Parathyroid adenoma (tissue), 2 donors: ENCODE data around the gene DDR1.
"Not testable (repeated sequence)": the region's sequence is repeated elsewhere in the genome, so short reads cannot be mapped to it uniquely, and the experiment has no call there.

Source experiments
- H2AFZ ChIP-seq: fragments of 300-600 bp; sonication (generic); one replicate; pipeline ENCODE4 v1.7.0; 2017; ENCODE audit warnings: antibody characterized with exemption, mild to moderate bottlenecking
- H3K27ac ChIP-seq: fragments of 300-600 bp; sonication (generic); one replicate; pipeline ENCODE4 v1.7.0; 2017
- H3K27me3 ChIP-seq: fragments of 300-600 bp; sonication (generic); one replicate; pipeline ENCODE4 v1.7.0; 2017; ENCODE audit warnings: low read length; ENCODE audit not compliant: control insufficient read depth, insufficient read depth
- H3K36me3 ChIP-seq: fragments of 300-600 bp; sonication (generic); one replicate; pipeline ENCODE4 v1.7.0; 2017; ENCODE audit warnings: low read length; ENCODE audit not compliant: control insufficient read depth, insufficient read depth
- H3K4me1 ChIP-seq: fragments of 300-600 bp; sonication (generic); one replicate; pipeline ENCODE4 v1.7.0; 2017; ENCODE audit warnings: control low read depth
- H3K4me2 ChIP-seq: fragments of 300-600 bp; sonication (generic); one replicate; pipeline ENCODE4 v1.7.0; 2017; ENCODE audit warnings: low read length
- H3K4me3 ChIP-seq: fragments of 300-600 bp; sonication (generic); one replicate; pipeline ENCODE4 v1.7.0; 2017; ENCODE audit warnings: low read depth, low read length
- H3K79me2 ChIP-seq: fragments of 300-600 bp; sonication (generic); one replicate; pipeline ENCODE4 v1.7.0; 2017; ENCODE audit warnings: control low read depth
- H3K9ac ChIP-seq: fragments of 300-600 bp; sonication (generic); one replicate; pipeline ENCODE4 v1.7.0; 2017; ENCODE audit warnings: mild to moderate bottlenecking
- H3K9me3 ChIP-seq: fragments of 300-600 bp; sonication (generic); one replicate; pipeline ENCODE4 v1.7.0; 2017; ENCODE audit warnings: low read length; ENCODE audit not compliant: control insufficient read depth
- TF ChIP-seq, protein P1 (sequence below): fragments of 300-600 bp; sonication (generic); IDR thresholded peaks from one replicate; pipeline ENCODE4 v1.7.0; 2017; ENCODE audit warnings: antibody characterized with exemption, mild to moderate bottlenecking
- donor health status: primary hyperparathyroidism.

Gene DDR1

DNA sequence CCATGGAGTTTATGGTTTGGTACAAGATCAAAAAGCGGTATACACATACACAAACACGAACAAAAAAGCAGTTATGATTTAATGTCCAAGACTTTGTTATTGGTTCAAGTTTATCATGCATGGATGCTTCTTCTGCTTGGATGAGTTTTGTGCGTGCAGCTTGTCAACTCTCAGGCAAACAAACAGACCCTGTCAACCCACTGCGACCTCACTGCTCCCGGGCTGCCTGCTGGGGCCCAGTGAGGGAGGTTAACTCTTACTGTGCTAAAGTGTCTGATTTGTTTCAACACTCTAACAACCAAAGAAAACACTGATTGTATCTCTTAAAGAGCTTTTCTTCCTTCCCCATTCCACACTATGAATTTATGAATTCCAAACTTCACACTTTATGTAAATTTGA, 26.8 kb upstream of the DDR1 start:
- H3K27ac ChIP-seq, result peak overlapping the region; percentile 56
- no peaks in the 10 kb centered on the region for H3K27me3 ChIP-seq
- H3K4me1 ChIP-seq, result peaks cover 27% of the 10 kb centered on the region
- no peaks in the 10 kb centered on the region for H3K79me2 ChIP-seq
- no peaks in the 10 kb centered on the region for H3K36me3 ChIP-seq
- H3K9ac ChIP-seq, result no peak overlapping the region
- H3K9me3 ChIP-seq, result no peaks in the 10 kb centered on the region
- peak overlapping the region; percentile 25 for H3K4me2 ChIP-seq
- H3K4me3 ChIP-seq, result no peak overlapping the region
- TF ChIP-seq, protein P1, sequence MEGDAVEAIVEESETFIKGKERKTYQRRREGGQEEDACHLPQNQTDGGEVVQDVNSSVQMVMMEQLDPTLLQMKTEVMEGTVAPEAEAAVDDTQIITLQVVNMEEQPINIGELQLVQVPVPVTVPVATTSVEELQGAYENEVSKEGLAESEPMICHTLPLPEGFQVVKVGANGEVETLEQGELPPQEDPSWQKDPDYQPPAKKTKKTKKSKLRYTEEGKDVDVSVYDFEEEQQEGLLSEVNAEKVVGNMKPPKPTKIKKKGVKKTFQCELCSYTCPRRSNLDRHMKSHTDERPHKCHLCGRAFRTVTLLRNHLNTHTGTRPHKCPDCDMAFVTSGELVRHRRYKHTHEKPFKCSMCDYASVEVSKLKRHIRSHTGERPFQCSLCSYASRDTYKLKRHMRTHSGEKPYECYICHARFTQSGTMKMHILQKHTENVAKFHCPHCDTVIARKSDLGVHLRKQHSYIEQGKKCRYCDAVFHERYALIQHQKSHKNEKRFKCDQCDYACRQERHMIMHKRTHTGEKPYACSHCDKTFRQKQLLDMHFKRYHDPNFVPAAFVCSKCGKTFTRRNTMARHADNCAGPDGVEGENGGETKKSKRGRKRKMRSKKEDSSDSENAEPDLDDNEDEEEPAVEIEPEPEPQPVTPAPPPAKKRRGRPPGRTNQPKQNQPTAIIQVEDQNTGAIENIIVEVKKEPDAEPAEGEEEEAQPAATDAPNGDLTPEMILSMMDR, result no peak
- peak overlapping the region; percentile 41 for H2AFZ ChIP-seq

- not testable (repeated sequence) for H3K4me2 ChIP-seq, H3K79me2 ChIP-seq, H3K4me3 ChIP-seq, H3K27me3 ChIP-seq, H3K9me3 ChIP-seq, H2AFZ ChIP-seq, H3K36me3 ChIP-seq, H3K9ac ChIP-seq, H3K27ac ChIP-seq
- peaks cover 27% of the 10 kb centered on the region for H3K4me1 ChIP-seq
Measured at GRCh38 chr6:30859726-30860125, 24.6 kb upstream of the DDR1 start.

DNA sequence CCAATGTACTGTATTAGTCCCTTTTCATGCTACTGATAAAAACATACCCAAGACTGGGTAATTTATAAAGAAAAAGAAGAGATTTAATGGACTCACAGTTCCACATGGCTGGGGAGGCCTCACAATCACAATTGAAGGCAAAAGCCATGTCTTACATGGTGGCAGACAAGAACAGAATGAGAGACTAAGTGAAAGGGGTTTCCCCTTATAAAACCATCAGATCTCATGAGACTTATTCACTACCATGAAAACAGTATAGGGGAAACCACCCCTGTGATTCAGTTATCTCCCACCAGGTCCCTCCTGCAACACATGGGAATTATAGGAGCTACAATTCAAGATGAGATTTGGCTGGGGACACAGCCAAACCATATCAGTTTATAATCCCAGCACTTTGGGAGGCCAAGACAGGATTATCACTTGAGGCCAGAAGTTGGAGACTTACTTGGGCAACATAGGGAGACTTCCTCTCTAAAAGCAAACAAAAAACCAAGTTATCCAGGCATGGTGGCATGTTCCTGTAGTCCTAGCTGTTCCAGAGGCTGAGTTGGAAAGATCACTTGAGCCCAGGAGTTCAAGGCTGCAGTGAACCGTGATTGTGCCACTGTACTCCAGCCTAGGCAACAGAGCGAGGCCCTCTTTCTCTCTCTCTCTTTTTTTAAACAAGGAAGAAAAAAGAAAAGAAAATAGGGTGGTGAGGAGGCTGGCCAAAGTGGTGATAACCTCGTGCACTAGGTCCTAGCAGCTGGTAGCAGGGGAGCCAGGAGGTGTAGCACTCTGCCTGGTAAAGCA, 22.9 kb upstream of the DDR1 start:
- no peaks in the 10 kb centered on the region for H3K36me3 ChIP-seq
- H3K9me3 ChIP-seq, result no peaks in the 10 kb centered on the region
- TF ChIP-seq, protein P1, result no peak
- H3K4me3 ChIP-seq, result no peak overlapping the region
- H3K4me1 ChIP-seq, result peaks cover 17% of the 10 kb centered on the region
- peak overlapping the region; percentile 29 for H2AFZ ChIP-seq
- H3K79me2 ChIP-seq, result no peaks in the 10 kb centered on the region
- no peak overlapping the region for H3K9ac ChIP-seq
- no peak overlapping the region for H3K27ac ChIP-seq
- H3K4me2 ChIP-seq, result no peak overlapping the region
- H3K27me3 ChIP-seq, result no peaks in the 10 kb centered on the region

DNA sequence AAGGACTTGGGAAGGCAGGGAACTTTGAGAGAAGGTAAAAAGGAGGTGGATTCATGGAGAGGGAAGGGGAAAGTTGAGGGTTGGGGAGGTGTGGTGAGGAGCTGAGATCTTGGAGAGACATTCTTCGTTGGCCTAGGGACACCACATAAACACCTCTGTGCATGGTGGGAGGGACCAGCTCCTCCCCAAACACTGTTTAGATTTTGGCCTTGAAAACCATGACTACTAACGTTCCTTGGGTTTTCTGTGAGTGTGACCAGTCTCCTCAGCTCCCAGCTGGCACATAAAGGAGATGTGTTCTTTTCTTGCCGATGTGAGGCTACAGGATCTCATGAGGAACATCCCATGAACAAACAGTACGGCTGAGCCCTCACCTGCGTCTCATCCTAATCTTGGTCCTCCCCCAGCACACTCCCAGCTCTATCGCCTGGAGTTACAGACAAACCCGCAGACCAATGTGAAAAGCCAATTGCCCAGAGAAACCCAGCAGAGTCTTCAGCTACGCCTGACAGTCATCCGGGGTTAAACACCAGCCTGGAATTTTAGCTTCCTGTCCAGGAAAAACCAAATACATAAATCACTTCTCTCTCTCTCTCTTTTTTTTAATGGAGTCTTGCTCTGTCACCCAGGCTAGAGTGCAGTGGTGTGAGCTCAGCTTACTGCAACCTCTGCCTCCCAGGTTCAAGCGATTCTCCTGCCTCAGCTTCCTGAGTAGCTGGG, 22.0 kb upstream of the DDR1 start:
- H3K27me3 ChIP-seq, result no peaks in the 10 kb centered on the region
- TF ChIP-seq, protein P1, result no peak
- H3K79me2 ChIP-seq, result no peaks in the 10 kb centered on the region
- H3K9ac ChIP-seq, result no peak overlapping the region
- no peak overlapping the region for H3K4me2 ChIP-seq
- H3K27ac ChIP-seq, result no peak overlapping the region
- H3K4me1 ChIP-seq, result peaks cover 8% of the 10 kb centered on the region
- no peak overlapping the region for H3K4me3 ChIP-seq
- H2AFZ ChIP-seq, result peak overlapping the region; percentile 29
- H3K36me3 ChIP-seq, result no peaks in the 10 kb centered on the region
- H3K9me3 ChIP-seq, result no peaks in the 10 kb centered on the region

GRCh38 chr6:30864325-30864724, 20.0 kb upstream of the DDR1 start:
- Histone ChIP-seq H2AFZ (no peak overlapping the region), H3K9me3 (no peaks in the 10 kb centered on the region), H3K27me3 (no peaks in the 10 kb centered on the region), H3K9ac (no peak overlapping the region), H3K79me2 (no peaks in the 10 kb centered on the region), H3K27ac (no peak overlapping the region), H3K36me3 (no peaks in the 10 kb centered on the region), H3K4me1 (no peaks in the 10 kb centered on the region), H3K4me2 (no peak overlapping the region), H3K4me3 (no peak overlapping the region)
- TF ChIP-seq, protein P1, result no peak

DNA sequence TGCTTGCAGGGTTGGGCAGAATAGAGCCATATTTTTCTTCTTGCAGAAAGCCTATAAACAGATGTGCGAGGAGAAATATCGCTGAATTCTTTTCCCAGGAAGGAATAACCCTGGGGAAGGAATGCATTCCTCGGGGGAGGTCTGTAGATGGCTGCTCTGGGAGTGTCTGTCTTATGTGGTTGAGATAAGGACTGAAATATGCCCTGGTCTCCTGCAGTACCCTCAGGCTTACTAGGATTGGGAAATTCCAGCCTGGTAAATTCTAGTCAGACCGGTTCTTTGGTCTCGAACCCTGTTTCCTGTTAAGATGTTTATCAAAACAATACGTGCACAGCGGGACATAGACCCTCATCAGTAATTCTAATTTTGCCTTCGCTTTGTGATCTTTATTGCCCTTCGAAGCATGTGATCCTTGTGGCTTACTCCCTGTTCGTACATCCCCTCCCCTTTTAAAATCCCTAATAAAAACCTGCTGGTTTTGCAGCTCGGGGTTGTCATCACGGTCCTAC, 15.0 kb upstream of the DDR1 start:
- H3K36me3 ChIP-seq, result not testable (repeated sequence)

More for the DNA sequence above, 15.0 kb upstream of the DDR1 start:
- not testable (repeated sequence) for H3K27ac ChIP-seq, H3K4me1 ChIP-seq, H3K79me2 ChIP-seq, H3K27me3 ChIP-seq, H3K4me3 ChIP-seq, H2AFZ ChIP-seq, H3K9me3 ChIP-seq, H3K4me2 ChIP-seq, H3K9ac ChIP-seq
